Glutamatergic neuron (in vitro differentiated cells): ENCODE results near the gene MSANTD3. TPM values are rescaled to one million over a fixed set of nuclear protein-coding genes. Genes with fewer than 3 reads are reported as not detected.

ENCODE experiments used
- DNase-seq: peaks from one replicate; pipeline ENCODE4 v3.0.0; 2022
- H3K27ac Mint-ChIP-seq: one replicate; pipeline ENCODE4 v1.8.0; 2020; ENCODE audit warnings: mild to moderate bottlenecking, mixed read lengths, inconsistent platforms; ENCODE audit not compliant: unreplicated experiment
- H3K27me3 Mint-ChIP-seq: one replicate; pipeline ENCODE4 v1.8.0; 2020; ENCODE audit warnings: mild to moderate bottlenecking, moderate library complexity, mixed read lengths, inconsistent platforms; ENCODE audit not compliant: unreplicated experiment
- H3K36me3 Mint-ChIP-seq: one replicate; pipeline ENCODE4 v1.8.0; 2020; ENCODE audit warnings: mild to moderate bottlenecking, mixed read lengths, inconsistent platforms; ENCODE audit not compliant: unreplicated experiment
- H3K4me1 Mint-ChIP-seq: one replicate; pipeline ENCODE4 v1.8.0; 2020; ENCODE audit warnings: mild to moderate bottlenecking, low read depth, mixed read lengths, inconsistent platforms; ENCODE audit not compliant: unreplicated experiment
- H3K4me3 Mint-ChIP-seq: one replicate; pipeline ENCODE4 v1.8.0; 2020; ENCODE audit warnings: mild to moderate bottlenecking, mixed read lengths, inconsistent platforms; ENCODE audit not compliant: unreplicated experiment
- H3K9me3 Mint-ChIP-seq: one replicate; pipeline ENCODE4 v1.8.0; 2020; ENCODE audit warnings: mild to moderate bottlenecking, moderate library complexity, mixed read lengths, inconsistent platforms; ENCODE audit not compliant: unreplicated experiment
- CTCF ChIP-seq: fragments of 200-600 bp; sonication (generic); IDR thresholded peaks from one replicate; pipeline ENCODE4 v1.5.0; 2021; ENCODE audit not compliant: partially characterized antibody, unreplicated experiment
- total RNA-seq: library from RNA; stranded (reverse); fragmentation: NEBNext Ultra II Directional; extraction: Animal tissue kit (Norgen Biotek cat#: 25700); gene quantifications from one replicate; pipeline ENCODE4 v1.2.1, GENCODE V29; 2021; ENCODE audit not compliant: unreplicated experiment

MSANTD3 gene
- total RNA-seq, 1 donor from 2014 or later, result 49.3 TPM

GRCh38 chr9:100465761-100466160 is 38.8 kb downstream of the MSANTD3 start:
- H3K36me3 Mint-ChIP-seq, result no peaks in the 10 kb centered on the region
- H3K9me3 Mint-ChIP-seq, result peaks cover 8% of the 10 kb centered on the region
- H3K27ac Mint-ChIP-seq, result peak overlapping the region; percentile 77
- peaks cover 14% of the 10 kb centered on the region for H3K4me1 Mint-ChIP-seq
- no peak overlapping the region for H3K4me3 Mint-ChIP-seq
- TF ChIP-seq CTCF, result no peak
- H3K27me3 Mint-ChIP-seq, result peaks cover 2% of the 10 kb centered on the region
- no peak for DNase-seq

- no peaks in the 10 kb centered on the region for H3K36me3 Mint-ChIP-seq
- TF ChIP-seq CTCF, result no peak
- peaks cover 14% of the 10 kb centered on the region for H3K4me1 Mint-ChIP-seq
- H3K4me3 Mint-ChIP-seq, result no peak overlapping the region
- H3K27me3 Mint-ChIP-seq, result peaks cover 2% of the 10 kb centered on the region
- H3K27ac Mint-ChIP-seq, result peak overlapping the region; percentile 80
- no peak for DNase-seq
- H3K9me3 Mint-ChIP-seq, result peaks cover 8% of the 10 kb centered on the region
Observed at GRCh38 chr9:100466171-100466828, 39.4 kb downstream of the MSANTD3 start.

DNA sequence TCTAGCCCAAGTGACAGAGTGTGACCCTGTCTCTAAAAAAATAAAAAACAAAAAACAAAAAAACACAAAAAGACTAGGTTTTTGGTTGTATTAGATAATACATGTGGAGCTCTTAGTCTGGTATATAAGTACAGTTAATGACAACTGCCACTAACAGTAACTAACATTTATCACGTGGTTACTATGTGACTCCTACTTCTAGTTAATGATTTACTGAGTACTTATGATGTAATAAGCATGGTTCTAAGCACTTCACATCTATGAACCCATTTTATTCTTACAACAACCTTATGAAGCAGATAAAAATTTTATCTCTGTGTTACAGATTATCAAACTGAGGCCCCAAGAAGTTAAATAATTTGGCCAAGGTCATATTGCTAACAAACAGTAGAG is 39.9 kb downstream of the MSANTD3 start:
- DNase-seq, result no peak
- Mint-ChIP-seq H3K27me3 (peaks cover 2% of the 10 kb centered on the region), H3K4me1 (peaks cover 14% of the 10 kb centered on the region), H3K9me3 (peaks cover 8% of the 10 kb centered on the region), H3K27ac (no peak overlapping the region), H3K36me3 (no peaks in the 10 kb centered on the region), H3K4me3 (no peak overlapping the region)
- TF ChIP-seq CTCF, result no peak

DNA sequence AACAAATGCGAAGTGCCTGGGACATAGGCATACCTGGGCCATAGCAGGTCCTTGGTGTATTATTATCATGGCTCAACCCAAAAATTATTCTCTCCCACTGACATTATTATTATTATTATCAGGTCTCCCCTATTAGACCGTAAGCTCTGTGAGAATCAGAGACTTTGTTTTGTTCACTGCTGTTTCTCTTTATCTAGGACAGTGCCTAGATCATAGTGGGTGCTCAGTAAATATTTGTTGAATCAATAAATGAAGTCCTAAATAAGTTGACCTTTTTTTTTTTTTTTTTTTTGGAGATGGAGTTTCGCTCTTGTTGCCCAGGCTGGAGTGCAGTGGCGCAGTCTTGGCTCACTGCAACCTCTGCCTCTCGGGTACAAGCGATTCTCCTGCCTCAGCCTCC is 41.1 kb downstream of the MSANTD3 start:
- Mint-ChIP-seq H3K27me3 (peaks cover 6% of the 10 kb centered on the region), H3K27ac (no peak overlapping the region), H3K4me3 (no peak overlapping the region), H3K4me1 (peaks cover 14% of the 10 kb centered on the region), H3K36me3 (no peaks in the 10 kb centered on the region), H3K9me3 (peaks cover 14% of the 10 kb centered on the region)
- no peak for TF ChIP-seq CTCF
- DNase-seq, result no peak

DNA sequence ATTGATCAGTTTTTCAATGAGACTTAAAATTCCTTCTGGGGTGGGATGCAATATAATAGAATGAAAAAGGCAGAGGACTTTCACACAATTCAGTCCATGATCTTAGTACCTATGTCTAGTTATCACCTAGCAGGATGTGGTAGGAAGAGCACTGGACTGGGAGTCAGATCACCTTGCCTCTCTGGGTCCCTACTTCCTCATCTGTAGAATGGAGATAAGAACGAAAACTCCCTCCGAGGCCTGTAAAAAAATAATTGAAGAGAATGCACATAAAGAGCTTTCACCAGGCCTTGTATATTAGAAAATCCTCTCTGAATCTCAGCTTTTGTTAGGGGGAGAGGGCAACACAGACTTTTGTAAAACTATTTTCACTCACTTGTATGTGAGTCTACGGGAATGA is 45.3 kb downstream of the MSANTD3 start:
- H3K4me1 Mint-ChIP-seq, result peaks cover 21% of the 10 kb centered on the region
- H3K27me3 Mint-ChIP-seq, result peaks cover 11% of the 10 kb centered on the region
- TF ChIP-seq CTCF, result no peak
- peaks cover 17% of the 10 kb centered on the region for H3K9me3 Mint-ChIP-seq
- no peak for DNase-seq
- H3K27ac Mint-ChIP-seq, result peak overlapping the region; percentile 80
- H3K4me3 Mint-ChIP-seq, result peak overlapping the region; percentile 82
- H3K36me3 Mint-ChIP-seq, result peaks cover 9% of the 10 kb centered on the region
